ENCODE measurements around the gene PCID2. TPM values are rescaled to one million over a fixed set of nuclear protein-coding genes. Genes with fewer than 3 reads are reported as not detected.
"Not testable (repeated sequence)": the region's sequence is repeated elsewhere in the genome, so short reads cannot be mapped to it uniquely, and the experiment has no call there.

The PCID2 gene
- polyA plus RNA-seq, 1 experiment: 107 TPM

GRCh38 chr13:113162783-113163685 lies 45.4 kb downstream of the PCID2 start:
- no peak for TF ChIP-seq CTCF (IDR thresholded peaks at IDR 0.05; ENCODE audit: low read depth, low read length)
- Histone ChIP-seq H3K27ac (ENCODE audit: low read depth, low read length) (no peak overlapping the region), H3K9me3 (ENCODE audit: control insufficient read depth, insufficient read depth, low read length) (0 out of 2 replicates have a peak, but pooled peaks cover 2% of the 10 kb centered on the region), H3K27me3 (ENCODE audit: control insufficient read depth, insufficient read depth, low read length) (peaks cover 4% of the 10 kb centered on the region), H3K4me3 (ENCODE audit: low read depth, low read length) (no peak overlapping the region)
- POLR2A ChIA-PET: no interaction called here
- DNase-seq (ENCODE audit: low read depth, low spot score): no peak
- CTCF ChIA-PET: no interaction called here

GRCh38 chr13:113161975-113162374 lies 46.5 kb downstream of the PCID2 start:
- H3K27ac ChIP-seq (ENCODE audit: low read depth, low read length); CTCF ChIA-PET; POLR2A ChIA-PET: not testable (repeated sequence)

GRCh38 chr13:113161433-113161832 lies 47.0 kb downstream of the PCID2 start:
- ChIA-PET CTCF (no interaction called here), POLR2A (no interaction called here)
- Histone ChIP-seq H3K27me3 (ENCODE audit: control insufficient read depth, insufficient read depth, low read length) (peaks cover 4% of the 10 kb centered on the region), H3K4me3 (ENCODE audit: low read depth, low read length) (no peak overlapping the region), H3K27ac (ENCODE audit: low read depth, low read length) (no peak overlapping the region), H3K9me3 (ENCODE audit: control insufficient read depth, insufficient read depth, low read length) (no peaks in the 10 kb centered on the region)
- no peak for TF ChIP-seq CTCF (IDR thresholded peaks at IDR 0.05; ENCODE audit: low read depth, low read length)
- no peak for DNase-seq (ENCODE audit: low read depth, low spot score)

More at GRCh38 chr13:113161975-113162374, 46.5 kb downstream of the PCID2 start:
- H3K9me3 ChIP-seq (ENCODE audit: control insufficient read depth, insufficient read depth, low read length); H3K4me3 ChIP-seq (ENCODE audit: low read depth, low read length); DNase-seq (ENCODE audit: low read depth, low spot score); H3K27me3 ChIP-seq (ENCODE audit: control insufficient read depth, insufficient read depth, low read length): not testable (repeated sequence)

- no peak for DNase-seq (ENCODE audit: low read depth, low spot score)
- Histone ChIP-seq H3K27ac (ENCODE audit: low read depth, low read length) (no peak overlapping the region), H3K9me3 (ENCODE audit: control insufficient read depth, insufficient read depth, low read length) (peaks cover 4% of the 10 kb centered on the region; the same call in 1 of the 2 replicates), H3K4me3 (ENCODE audit: low read depth, low read length) (no peak overlapping the region), H3K27me3 (ENCODE audit: control insufficient read depth, insufficient read depth, low read length) (peaks cover 4% of the 10 kb centered on the region)
- ChIA-PET POLR2A (no interaction called here), CTCF (no interaction called here)
- TF ChIP-seq CTCF (IDR thresholded peaks at IDR 0.05; ENCODE audit: low read depth, low read length): no peak
These were observed 47.5 kb downstream of the PCID2 start for GRCh38 chr13:113160983-113161382.

- ChIA-PET CTCF (no interaction called here), POLR2A (no interaction called here)
These were observed 48.8 kb downstream of the PCID2 start for GRCh38 chr13:113159701-113160100.

More at GRCh38 chr13:113159701-113160100, 48.8 kb downstream of the PCID2 start:
- TF ChIP-seq CTCF (IDR thresholded peaks at IDR 0.05; ENCODE audit: low read depth, low read length): no peak
- DNase-seq (ENCODE audit: low read depth, low spot score): no peak
- no peak overlapping the region for H3K27ac ChIP-seq (ENCODE audit: low read depth, low read length)
- no peak overlapping the region for H3K4me3 ChIP-seq (ENCODE audit: low read depth, low read length)
- peaks cover 5% of the 10 kb centered on the region; the same call in 1 of the 2 replicates for H3K9me3 ChIP-seq (ENCODE audit: control insufficient read depth, insufficient read depth, low read length)
- H3K27me3 ChIP-seq (ENCODE audit: control insufficient read depth, insufficient read depth, low read length): peaks cover 4% of the 10 kb centered on the region
